ENCODE results near the gene RPGRIP1L. TPM values are rescaled to one million over a fixed set of nuclear protein-coding genes. Genes with fewer than 3 reads are reported as not detected.
A peak's percentile ranks its signal among the peaks of the same experiment; 100 is the strongest.

RPGRIP1L gene
- total and polyA plus RNA-seq, 9 of the 15 experiments (the other 6 are each of a cell fraction or from before 2014, with no cell fraction given): 3.2 to 7.7 (median 5.8) TPM

DNA sequence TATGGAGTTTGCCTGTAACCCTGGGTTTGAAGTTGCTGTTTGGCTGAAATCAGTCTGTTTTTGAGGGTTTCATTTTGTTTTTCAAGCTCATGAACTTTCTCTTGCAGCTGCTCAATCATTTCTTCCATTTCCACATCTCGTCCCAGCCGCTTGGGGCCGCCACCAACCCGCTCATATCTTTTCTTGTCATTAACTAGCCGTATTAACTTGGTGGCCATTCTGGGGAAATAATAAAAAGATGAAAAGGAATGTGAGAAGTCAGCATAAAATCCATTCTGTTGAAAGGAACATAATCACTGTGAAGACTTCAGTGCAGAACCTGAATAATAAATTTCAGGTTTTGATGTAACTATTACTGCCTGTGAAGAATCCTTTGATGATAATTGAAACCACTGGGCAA is 11.5 kb downstream of the RPGRIP1L start:
- peak; percentile 57; the same call in 1 of the 2 replicates for TF ChIP-seq MAFG (tag; conservative IDR thresholded peaks at IDR 0.05)
- peak; percentile 96 for TF ChIP-seq ZNF24 (IDR thresholded peaks at IDR 0.05)
- TF ChIP-seq C11orf30 (IDR thresholded peaks at IDR 0.05; ENCODE audit: low read depth): peak; percentile 61; the same call in 1 of the 2 replicates
- TF ChIP-seq, protein P1, sequence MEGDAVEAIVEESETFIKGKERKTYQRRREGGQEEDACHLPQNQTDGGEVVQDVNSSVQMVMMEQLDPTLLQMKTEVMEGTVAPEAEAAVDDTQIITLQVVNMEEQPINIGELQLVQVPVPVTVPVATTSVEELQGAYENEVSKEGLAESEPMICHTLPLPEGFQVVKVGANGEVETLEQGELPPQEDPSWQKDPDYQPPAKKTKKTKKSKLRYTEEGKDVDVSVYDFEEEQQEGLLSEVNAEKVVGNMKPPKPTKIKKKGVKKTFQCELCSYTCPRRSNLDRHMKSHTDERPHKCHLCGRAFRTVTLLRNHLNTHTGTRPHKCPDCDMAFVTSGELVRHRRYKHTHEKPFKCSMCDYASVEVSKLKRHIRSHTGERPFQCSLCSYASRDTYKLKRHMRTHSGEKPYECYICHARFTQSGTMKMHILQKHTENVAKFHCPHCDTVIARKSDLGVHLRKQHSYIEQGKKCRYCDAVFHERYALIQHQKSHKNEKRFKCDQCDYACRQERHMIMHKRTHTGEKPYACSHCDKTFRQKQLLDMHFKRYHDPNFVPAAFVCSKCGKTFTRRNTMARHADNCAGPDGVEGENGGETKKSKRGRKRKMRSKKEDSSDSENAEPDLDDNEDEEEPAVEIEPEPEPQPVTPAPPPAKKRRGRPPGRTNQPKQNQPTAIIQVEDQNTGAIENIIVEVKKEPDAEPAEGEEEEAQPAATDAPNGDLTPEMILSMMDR (IDR thresholded peaks at IDR 0.05 in 2 of 3, conservative IDR thresholded peaks at IDR 0.05 in 1 of 3; ENCODE audit: insufficient read depth in 2 of 3, low read depth in 1 of 3, low read length in 3 of 3): peak; percentile 31 to 58 (median 50); a peak in 5 of 6 replicates
- TF ChIP-seq ZNF165 (CRISPR knock-in tag; IDR thresholded peaks at IDR 0.05; ENCODE audit: borderline replicate concordance): no peak
- TF ChIP-seq, protein P2, sequence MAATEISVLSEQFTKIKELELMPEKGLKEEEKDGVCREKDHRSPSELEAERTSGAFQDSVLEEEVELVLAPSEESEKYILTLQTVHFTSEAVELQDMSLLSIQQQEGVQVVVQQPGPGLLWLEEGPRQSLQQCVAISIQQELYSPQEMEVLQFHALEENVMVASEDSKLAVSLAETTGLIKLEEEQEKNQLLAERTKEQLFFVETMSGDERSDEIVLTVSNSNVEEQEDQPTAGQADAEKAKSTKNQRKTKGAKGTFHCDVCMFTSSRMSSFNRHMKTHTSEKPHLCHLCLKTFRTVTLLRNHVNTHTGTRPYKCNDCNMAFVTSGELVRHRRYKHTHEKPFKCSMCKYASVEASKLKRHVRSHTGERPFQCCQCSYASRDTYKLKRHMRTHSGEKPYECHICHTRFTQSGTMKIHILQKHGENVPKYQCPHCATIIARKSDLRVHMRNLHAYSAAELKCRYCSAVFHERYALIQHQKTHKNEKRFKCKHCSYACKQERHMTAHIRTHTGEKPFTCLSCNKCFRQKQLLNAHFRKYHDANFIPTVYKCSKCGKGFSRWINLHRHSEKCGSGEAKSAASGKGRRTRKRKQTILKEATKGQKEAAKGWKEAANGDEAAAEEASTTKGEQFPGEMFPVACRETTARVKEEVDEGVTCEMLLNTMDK (IDR thresholded peaks at IDR 0.05; ENCODE audit: borderline replicate concordance, insufficient read depth, low read depth, low read length, poor library complexity, severe bottlenecking): peak; percentile 47
- TF ChIP-seq RAD21 (CRISPR knock-in tag; conservative IDR thresholded peaks at IDR 0.05 in 1 of 2, IDR thresholded peaks at IDR 0.05 in 1 of 2): peak; percentile 19 to 33; a peak in 2 of 4 replicates
- TF ChIP-seq, protein P3, sequence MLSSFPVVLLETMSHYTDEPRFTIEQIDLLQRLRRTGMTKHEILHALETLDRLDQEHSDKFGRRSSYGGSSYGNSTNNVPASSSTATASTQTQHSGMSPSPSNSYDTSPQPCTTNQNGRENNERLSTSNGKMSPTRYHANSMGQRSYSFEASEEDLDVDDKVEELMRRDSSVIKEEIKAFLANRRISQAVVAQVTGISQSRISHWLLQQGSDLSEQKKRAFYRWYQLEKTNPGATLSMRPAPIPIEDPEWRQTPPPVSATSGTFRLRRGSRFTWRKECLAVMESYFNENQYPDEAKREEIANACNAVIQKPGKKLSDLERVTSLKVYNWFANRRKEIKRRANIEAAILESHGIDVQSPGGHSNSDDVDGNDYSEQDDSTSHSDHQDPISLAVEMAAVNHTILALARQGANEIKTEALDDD (IDR thresholded peaks at IDR 0.05): peak; percentile 42; the same call in 1 of the 2 replicates
- no peak for TF ChIP-seq ZKSCAN8 (CRISPR knock-in tag; IDR thresholded peaks at IDR 0.05)
- TF ChIP-seq ZNF316 (IDR thresholded peaks at IDR 0.05): peak; percentile 76
- TF ChIP-seq SMAD2 (IDR thresholded peaks at IDR 0.05; ENCODE audit: low read depth, low read length): no peak
- ChIA-PET POLR2A (interaction anchor here (1.3 kb wide), 1 partner anchor 9 kb away, joined by 5 read pairs; no protein-coding TSS in a partner anchor), CTCF (ENCODE audit: low intra/inter-chr PET ratio) (no interaction called here)
- 37% methylated on average over 5 of the region's 5 CpGs for WGBS (ENCODE audit: insufficient coverage, low coverage, missing lambda C conversion rate)
- Histone ChIP-seq H3K27me3 (ENCODE audit: control insufficient read depth in 2 of 2, insufficient read depth in 2 of 2, low read length in 2 of 2) (no peaks in the 10 kb centered on the region), H2AFZ (ENCODE audit: low read depth, low read length) (no peak overlapping the region), H3K9me3 (replicated peaks; ENCODE audit: control insufficient read depth, insufficient read depth, low read depth, low read length) (no peaks in the 10 kb centered on the region), H3K27ac (ENCODE audit: extremely low read depth, low read depth, low read length) (no peak overlapping the region), H3K4me1 (replicated peaks in 1 of 2; ENCODE audit: control insufficient read depth in 2 of 2, insufficient read depth in 2 of 2, low read length in 2 of 2) (no peaks in the 10 kb centered on the region), H3K9me1 (ENCODE audit: control insufficient read depth, insufficient read depth, low read length) (no peaks in the 10 kb centered on the region), H4K20me1 (replicated peaks; ENCODE audit: control insufficient read depth, insufficient read depth, low read length) (no peaks in the 10 kb centered on the region), H3K4me2 (ENCODE audit: insufficient read depth, low read length) (no peak overlapping the region), H3K9ac (ENCODE audit: insufficient read depth in 1 of 2, low read depth in 2 of 2, low read length in 2 of 2) (no peak overlapping the region), H3K4me3 (no peak overlapping the region), H3K36me3 (ENCODE audit: control insufficient read depth, insufficient read depth, low read length) (0 out of 3 replicates have a peak, but pooled peaks cover 5% of the 10 kb centered on the region), H3K79me2 (ENCODE audit: control insufficient read depth, insufficient read depth, low read length) (no peaks in the 10 kb centered on the region)
- ATAC-seq: no peak
- peak in 1 of 4 experiments; percentile 36 for DNase-seq (ENCODE audit: extremely low read depth in 1 of 4, low spot score in 3 of 4)
- FAIRE-seq: no peak
- intact Hi-C loops (cut with micrococcal nuclease): no loop called here
- in situ Hi-C loops (cut with MboI): no loop called here
- no TSS peak for BruUV-seq (replicated peaks)
